Occipital lobe (tissue), 2 donors: Measurements from ENCODE around the gene SMURF1. TPM values are rescaled to one million over a fixed set of nuclear protein-coding genes. Genes with fewer than 3 reads are reported as not detected.

Experiments
- DNase-seq: peaks from one replicate; lab custom pipeline; 2025; lab: John Stamatoyannopoulos, UW
- total RNA-seq: library from RNA; depleted of rRNA; stranded (reverse); fragments of >200 nt; gene quantifications from one replicate; pipeline ENCODE4 v1.2.3, GENCODE V29; 2014

Gene SMURF1
- total RNA-seq, 1 donor from 2014 or later: 24.6 TPM

DNA sequence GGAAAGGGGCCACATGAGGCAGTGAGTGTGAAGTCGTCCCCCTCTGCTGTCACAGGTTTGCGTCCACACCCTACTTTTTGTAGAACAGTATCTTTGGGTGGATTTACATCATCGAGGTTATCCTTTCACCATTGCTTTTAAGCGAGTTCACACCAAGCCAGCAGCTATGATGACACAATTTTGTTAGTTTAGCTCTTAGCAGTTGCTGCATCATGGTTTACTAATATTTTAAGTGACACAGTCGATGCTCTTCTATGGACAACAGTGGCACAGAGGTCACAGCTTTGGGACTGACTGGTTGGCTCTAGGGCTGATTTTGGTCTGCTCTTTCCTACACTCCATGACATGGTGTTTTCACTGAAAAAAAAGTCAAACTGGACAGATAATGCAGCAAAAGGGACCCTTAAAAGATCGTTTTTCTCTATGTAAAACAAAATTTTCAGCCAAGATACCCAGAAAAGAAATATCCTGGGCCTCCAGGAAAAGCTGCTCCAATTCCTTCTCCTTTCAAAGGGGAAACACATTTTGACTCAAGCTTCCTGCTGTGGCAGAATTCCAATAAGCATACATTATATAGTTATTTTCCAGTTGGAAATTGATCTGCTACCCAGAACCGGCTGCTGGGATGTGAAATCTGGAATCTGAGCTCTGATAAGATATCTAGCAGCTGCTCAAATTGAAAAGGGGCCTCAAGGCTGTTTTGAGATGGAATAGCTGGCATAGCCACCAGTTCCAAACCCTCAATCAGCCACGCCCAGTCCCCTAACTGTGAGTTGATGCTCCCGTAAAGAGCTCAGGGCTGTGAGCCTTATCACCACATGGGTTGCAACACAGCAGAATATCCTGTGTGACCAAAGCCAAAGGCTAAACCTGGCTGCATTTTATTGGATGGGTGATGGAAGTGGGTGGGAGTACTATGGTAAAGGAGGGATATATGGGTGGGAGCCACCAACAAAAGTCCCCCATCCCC lies 114.2 kb downstream of the SMURF1 start:
- DNase-seq: no peak

DNA sequence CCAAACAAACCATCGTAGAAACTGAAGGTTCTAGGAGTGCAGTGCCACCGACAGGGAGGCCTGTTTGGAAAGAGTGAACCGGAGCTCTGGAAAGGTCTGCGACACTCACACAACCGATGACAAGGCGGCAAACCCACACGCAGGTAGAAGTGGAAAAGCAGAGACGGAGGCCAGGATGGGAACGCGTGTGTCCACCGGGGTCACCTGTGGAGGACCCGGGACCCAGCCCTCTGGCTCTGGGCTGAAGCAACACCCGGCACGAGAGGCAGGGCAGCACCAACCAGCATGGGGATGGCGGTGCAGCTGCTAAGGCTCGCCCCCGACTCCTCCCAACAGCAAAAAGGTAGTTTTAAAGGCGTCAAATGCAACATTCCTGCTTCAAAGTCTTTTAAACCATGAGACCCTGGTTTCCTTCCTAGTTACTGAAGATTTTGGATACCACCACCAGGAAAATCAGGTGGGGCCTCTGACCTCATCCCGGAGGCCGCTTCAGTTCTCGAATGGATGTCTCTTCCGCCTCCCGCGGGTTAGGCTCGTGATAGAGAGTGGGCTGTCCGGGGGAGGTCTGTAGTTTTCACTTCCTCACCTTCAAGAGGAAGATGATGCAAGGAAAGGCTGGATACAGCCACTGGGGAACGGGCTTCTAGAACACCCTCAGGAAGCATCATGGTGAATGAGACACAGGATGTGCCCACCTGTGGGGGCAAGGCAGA lies 115.5 kb downstream of the SMURF1 start:
- DNase-seq: no peak

DNA sequence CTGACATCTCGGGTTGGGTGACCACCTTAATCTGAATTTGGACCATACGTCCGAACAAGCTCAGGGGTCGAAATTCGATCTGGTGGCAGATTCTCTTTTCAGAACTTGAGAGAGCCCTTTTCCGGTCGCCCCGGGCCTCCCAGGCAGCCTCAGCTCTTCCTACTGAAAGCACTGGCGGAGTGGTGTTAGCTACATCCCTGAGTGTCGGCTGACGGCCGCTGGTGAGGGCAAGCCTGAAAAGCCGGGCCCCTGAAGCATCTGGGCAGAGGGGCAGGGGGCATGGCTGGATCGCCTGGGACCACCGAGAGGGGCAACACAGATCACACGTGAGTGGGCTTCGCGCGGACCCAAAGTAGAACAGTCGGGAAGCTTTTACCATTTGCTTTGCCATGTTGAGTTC lies 116.1 kb downstream of the SMURF1 start:
- no peak for DNase-seq

DNA sequence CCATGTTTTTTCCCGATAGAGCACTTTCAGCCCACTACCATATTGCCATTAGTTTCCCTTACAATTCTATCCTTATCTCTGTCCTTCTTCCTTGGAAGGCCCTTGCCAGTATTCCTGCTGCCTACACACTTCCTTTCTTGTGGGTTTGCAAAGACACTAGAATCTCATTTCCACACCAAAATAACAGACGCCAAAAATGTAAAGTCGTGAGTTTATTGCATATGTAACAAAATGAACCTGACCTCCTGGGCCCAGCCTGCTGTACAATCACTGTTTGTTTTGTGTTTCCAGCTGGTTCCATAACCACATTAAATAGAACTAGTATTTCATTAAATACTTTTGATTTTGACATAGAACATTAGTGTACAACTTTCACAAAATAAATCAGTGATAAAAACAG lies 116.7 kb downstream of the SMURF1 start:
- DNase-seq: no peak

DNA sequence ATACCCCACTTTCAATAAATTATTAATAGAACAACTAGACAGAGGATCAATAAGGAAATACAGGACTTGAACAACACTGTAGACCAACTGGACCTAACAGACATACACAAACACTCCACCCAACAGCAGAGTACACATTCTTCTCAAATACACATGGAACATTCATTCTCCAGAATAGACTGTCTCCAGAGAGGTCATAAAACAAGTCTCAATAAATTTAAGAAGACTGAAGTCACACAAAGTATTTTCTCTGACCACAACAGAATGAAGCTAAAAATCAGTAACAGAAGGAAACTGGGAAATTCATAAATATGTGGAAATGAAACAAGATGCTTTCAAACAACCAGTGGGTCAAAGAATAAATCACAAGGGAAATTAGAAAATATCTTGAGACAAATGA lies 119.8 kb downstream of the SMURF1 start:
- DNase-seq: no peak

DNA sequence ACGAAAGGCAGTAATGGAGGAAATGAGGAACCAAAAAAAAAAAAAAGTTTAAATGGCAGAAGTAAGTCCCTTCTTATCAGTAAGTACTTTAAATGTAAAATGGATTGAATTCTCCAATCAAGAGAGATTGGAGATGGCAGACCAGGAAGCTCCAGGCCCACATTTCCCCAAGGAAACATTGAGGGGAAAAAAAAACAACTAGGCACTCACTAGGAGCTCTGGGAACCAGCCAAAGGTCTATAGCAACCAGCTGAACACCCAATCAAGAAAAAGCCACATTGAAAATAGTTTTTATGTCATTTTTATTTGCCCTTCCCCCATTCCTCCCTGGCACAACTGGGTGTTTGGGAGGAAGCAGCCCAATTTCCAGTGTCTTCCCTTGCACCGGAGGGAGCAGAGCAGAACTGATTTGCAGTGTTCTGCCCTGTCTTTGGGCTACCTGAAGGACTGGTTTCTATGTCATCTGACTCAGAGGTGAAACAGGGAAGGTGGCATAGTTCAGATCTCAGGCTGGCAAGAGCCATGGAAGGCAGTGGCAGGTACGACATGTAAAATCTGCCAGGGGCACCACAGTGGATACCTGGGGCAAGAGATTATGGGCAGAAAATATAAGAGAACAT lies 121.9 kb downstream of the SMURF1 start:
- no peak for DNase-seq

DNA sequence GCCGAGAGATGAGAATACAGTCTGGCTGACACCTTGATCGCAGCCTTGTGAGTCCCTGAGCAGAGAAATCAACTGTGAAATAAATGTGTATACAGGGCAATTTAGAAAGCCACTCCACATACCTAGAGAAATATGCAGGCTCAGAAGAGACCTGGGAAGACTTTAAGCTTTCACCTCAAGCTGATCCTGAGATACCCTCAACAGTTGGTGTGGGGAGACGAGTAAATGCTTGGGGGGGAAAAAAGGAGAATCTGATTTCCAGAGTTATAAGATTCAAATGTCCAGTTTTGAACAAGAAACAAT lies 123.5 kb downstream of the SMURF1 start:
- no peak for DNase-seq

DNA sequence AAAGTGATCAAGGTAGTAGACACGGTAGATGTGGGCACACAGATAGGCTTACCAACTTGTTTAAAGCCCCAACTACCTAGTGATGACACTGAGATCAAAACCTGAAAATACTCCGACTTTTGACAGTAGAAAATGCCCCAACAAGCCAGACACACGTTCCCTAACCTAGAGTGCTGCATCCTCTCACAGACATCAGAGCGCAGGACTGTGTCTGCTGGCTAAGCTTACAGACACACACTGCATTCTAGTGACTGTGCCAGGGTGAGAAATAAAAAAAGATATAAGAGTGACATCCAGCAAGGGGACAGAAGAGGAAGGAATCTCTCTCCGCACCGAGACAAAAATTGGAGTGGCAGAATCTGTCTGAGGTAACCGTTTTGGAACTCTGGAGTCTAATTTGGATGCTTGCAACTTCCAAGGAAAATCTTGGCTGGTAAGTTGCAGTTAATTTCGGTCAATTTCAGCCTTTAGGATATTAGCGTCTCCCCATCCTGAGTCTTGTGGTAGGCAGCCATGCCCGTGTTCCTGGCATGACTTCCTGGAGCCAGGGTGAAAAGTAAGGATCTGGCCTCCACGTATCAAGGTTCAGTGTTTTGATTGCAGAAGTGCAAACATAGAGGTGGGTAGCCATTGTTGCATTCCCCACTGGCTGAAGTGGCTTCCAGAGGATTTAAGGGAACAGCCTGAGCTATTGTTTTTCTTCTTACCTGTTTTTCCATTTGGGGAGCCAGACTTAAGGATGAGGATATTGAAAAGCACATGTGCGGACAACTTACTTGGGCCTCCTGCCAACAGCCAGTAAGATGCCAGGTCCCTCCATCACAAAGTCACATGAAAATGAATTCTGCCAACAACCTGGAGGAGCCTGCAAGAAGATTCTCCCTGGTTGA lies 124.1 kb downstream of the SMURF1 start:
- DNase-seq: no peak

DNA sequence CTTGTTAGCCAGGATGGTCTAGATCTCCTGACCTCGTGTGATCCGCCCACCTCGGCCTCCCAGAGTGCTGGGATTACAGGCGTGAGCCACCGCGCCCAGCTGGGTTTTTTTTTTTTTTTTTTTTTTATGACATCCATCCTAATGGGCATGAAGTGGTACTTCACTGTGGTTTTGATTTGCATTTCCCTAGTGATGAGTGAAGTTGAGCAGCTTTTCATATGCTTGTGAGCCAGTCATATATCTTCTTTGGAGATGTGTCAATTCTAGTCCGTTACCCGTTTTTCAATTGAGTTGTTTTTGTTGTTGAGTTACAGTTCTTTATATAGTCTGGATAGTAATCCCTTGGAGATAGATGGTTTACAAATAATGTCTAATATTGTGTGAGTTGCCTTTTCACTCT lies 127.7 kb downstream of the SMURF1 start:
- DNase-seq: no peak

DNA sequence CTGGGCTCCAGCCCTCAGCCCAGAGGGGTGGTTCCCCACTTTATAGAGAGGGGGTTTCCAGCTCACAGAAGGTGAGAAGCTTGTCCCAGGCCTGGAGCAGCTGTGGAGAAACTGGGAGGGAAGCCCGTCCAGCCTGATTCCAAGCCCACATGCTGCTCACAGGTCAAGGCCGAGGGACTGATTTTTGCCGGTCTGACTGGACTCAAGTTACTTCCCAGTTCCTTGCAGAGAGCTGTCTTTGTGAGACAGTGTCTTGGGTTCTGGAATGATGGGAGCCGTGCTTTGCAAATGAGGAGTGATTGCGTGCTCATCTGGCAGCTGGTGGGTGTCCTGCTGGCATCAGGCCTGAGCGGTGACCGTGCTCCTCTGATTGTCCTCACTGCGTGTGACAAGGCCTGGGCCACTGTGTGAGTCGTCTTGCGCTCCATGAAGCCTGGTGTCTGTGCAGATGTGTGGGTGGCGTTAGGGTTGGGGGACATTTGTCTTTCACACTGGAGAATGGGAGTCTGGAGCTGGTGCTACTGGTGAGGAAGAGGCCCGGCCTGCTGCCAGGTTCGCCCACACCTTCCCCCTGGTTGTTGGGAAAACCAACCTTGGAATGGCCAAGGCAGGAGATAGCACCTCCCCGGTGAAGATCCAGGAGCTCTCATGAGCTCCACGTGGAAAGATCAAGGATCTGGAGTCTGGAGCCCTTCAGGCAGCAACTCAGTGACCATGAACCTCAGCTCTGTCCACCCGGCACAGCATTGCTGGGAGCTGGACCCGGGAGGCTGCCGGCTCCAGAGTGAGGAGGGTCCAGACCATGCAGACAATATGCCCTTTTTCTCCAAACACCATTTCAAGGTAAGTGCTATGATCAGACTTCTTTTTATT lies 129.6 kb downstream of the SMURF1 start:
- DNase-seq: no peak

DNA sequence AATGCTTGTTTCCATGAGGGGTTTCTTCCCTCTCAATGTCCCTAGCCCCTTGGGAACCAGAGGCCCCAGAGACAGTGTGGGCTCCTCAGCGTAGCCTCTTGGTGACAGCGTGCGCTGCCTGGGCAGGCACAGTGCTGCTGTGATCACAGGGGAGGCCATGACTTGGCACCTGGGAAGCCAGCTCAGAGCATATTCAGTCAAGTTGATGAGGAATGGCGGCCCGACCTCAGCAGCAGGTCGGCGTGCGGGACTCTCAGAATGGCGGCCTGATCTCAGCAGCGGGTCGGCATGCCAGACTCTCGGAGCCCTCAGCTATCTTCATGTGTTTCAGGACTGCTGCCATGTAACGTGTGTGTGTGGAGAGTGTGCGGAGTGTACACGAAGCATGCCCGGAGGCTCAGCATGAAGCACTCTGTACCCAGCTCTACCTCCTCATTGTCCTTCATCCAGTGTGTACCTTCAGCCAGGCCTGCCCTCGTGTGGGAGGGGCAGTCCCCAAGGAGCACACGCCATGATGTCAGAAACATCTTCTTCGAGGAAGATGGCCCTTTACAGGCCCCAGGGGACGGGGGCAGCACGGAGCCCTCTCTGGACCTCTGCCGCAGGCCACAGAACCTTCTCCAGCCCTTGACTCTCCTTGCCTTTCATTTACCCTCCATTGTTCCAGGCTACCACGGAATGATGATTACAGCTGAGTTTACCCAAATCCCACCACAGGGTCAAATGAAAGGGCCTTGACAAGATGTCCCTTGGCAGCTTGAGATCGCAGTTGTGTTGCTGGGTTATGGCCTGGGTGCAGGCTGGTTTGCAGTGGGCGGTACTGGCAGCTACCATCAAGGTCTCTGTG lies 130.4 kb downstream of the SMURF1 start:
- no peak for DNase-seq

DNA sequence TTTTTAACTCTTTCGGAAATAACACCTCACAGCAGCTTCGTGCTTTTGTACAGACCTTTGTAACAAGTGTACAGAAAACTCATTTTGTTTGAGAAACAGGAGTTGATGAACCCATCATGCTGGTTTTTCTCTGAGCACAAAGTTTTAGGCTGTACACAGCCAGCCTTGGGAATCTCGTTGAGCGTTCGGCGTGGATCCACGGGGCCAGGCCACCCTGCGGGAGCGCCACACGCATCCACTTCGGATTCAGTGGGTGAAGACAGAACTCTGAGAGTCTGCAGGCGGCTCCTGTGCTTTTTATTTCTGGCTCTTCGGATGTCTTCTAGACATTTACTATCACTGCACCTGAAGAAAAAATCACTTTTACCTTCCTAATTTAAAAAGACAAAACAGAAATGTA lies 131.2 kb downstream of the SMURF1 start:
- no peak for DNase-seq

DNA sequence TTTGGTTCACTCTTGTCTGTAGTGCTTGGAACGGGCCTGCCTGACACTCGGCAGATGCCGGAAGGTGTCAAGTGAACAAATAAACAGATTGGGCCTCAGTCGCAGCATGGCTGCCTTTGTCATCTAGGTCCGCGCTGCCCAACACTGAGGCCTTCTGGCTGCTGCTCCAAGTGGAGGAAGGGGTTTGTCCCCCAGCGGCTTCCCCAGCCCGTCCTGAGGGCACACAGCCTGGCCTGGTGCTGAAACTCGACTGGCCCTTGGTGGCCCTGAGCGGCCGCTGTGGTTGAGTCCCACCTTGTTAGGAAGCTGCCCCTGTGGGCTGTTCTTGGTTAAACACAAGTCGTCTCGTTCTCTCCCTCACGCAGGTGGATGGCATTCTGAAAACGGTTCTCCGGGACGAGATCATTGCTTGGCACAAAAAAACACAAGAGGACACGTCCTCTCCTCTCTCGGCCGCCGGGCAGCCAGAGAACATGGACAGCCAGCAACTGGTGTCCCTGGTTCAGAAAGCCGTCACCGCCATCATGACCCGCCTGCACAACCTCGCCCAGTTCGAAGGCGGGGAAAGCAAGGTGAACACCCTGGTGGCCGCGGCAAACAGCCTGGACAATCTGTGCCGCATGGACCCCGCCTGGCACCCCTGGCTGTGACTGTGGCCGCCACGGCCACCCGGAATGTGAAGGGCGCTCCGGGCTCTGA lies 132.1 kb downstream of the SMURF1 start:
- DNase-seq: no peak

DNA sequence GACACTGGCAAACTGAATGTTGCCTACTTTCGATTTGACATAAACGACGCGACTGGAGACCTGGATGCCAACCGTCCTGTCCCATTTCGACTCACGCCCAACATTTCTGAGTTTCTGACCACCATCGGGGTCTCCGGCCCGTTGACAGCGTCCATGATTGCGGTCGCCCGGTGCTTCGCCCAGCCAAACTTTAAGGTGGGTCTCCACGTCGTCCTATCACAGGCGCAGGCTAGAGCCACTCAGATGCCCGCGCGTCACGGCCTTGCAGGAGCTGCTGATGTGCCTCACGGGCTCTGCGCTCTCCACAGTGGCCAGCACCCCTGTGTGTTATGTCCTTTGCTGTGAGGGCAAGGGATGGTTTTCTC lies 132.6 kb downstream of the SMURF1 start:
- DNase-seq: no peak

DNA sequence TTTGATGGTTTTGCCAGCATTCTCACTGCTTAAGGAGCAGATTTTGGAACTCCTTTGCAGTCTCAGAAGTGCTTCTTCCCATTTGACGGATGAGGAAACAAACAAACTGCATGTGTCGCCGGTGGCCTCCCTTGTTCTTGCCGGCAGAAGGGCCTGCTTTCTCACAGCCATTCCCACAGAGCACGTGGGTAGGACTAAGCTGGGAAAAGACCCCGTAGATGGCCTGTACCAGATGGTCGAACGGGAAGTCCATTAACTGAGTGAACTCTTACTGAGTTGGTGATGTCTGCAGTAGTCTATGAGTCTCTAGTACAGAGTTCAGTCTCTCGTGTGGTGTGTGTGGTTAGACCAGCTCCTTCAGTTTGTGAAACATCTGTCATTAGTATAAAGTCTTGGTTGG lies 133.6 kb downstream of the SMURF1 start:
- DNase-seq: no peak

DNA sequence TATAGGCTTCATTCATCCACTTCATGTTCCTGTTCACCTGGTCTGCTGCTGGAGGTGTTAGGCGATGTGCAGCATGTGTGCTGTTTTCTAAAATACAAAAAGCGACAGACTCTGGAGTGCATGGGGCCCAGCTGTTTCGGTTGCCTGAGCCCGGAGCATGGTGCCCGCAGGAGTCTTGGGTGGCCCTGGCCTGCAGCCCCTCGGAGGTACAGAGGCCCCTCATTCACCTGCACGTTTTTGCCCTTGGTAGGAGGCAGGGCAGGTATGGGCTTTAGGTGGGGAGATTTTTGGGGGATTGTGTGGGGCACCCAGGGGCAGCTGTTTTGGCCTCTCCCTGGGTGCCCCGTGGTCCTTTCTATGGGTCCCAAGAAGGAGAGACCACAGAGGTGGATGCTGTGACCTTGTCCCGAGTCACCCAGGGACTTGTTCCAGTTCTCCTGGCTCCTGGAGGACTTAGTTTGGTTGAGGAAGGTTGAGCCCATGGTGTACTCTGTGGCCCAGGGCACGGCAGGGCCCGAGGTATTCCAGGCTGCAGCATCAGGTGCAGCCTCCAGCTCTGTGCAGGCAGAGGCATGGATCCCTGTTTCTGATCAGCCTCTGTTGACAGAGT lies 134.9 kb downstream of the SMURF1 start:
- no peak for DNase-seq

DNA sequence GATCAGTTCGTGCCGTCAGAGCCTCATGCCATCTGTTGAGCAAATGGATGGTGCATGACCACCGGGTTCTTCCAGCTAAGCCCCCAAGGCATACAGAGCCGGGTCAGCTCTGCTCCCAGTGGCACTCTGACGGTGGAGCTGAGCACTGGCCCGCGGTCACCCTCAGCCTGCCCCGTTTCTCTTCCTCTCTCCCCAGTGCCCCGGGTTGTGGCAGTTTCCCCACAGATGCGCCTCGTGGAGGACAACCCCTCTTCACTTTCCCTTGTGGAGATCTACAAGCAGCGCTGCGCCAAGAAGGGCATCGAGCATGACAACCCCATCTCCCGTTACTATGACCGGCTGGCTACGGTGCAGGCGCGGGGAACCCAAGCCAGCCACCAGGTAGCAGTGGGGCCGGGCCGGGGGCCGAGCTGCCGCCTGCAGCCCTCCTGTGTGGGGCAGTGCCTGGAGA lies 135.7 kb downstream of the SMURF1 start:
- no peak for DNase-seq

DNA sequence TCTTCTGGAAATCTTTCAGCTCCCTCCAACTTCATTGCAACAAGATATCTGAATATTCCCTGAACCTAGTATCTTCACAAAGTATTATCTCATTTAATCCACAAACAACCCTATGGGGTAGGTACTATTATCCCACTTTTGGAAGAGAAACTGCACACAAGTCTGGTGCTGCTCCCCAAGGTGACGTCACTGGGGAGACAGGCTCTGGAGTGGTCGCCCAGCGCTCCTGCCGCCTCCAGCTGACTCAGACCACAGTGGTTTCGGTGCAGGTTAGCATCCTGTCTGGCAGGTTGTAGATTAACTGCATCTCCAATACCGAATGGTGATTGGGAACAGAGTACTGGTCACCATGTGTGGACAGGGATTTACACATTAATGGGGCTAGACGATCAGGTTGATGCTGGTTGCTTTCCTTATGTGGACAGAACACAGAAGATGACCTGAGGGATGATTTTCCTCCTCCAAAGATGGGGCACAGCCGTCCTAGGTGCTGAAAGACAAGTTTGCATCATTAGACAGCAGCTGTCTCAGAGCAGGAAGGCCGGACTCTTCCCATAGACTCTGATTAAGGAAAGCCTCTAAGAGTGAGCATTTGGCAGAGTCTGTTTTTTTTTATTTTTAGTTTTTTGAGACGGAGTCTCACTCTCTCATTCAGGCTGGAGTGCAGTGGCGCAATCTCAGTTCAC lies 137.0 kb downstream of the SMURF1 start:
- no peak for DNase-seq
